H9 (cell line): Measurements from ENCODE around the gene IBA57. TPM values are rescaled to one million over a fixed set of nuclear protein-coding genes. Genes with fewer than 3 reads are reported as not detected.

ENCODE experiments used
- DNase-seq: peaks from one replicate; pipeline ENCODE4 v3.0.0-alpha.2; 2017
- H2AFZ ChIP-seq: one replicate; pipeline ENCODE4 v1.6.1; 2013; ENCODE audit warnings: mild to moderate bottlenecking, low read length, control low read depth, moderate library complexity
- H2AK5ac ChIP-seq: 2 replicates; pipeline ENCODE4 v1.6.1; 2013; ENCODE audit warnings: low read length, control low read depth, mixed read lengths; ENCODE audit not compliant: insufficient read length
- H2BK120ac ChIP-seq: one replicate; pipeline ENCODE4 v1.6.1; 2013; ENCODE audit warnings: low read depth, mild to moderate bottlenecking, low read length, control low read depth, inconsistent platforms; ENCODE audit not compliant: poor library complexity, severe bottlenecking
- H2BK12ac ChIP-seq: 2 replicates; pipeline ENCODE4 v1.6.1; 2013; ENCODE audit warnings: low read length, control low read depth, mixed read lengths, low read depth; ENCODE audit not compliant: insufficient read length
- H2BK15ac ChIP-seq: 2 replicates; pipeline ENCODE4 v1.6.1; 2013; ENCODE audit warnings: low read depth, low read length, control low read depth
- H2BK20ac ChIP-seq: one replicate; pipeline ENCODE4 v1.6.1; 2013; ENCODE audit warnings: low read depth, mild to moderate bottlenecking, low read length, control low read depth, inconsistent platforms; ENCODE audit not compliant: poor library complexity, severe bottlenecking
- H2BK5ac ChIP-seq: 2 replicates; pipeline ENCODE4 v1.6.1; 2013; ENCODE audit warnings: low read length, control low read depth, mixed read lengths; ENCODE audit not compliant: insufficient read length
- H3K14ac ChIP-seq: 2 replicates; pipeline ENCODE4 v1.6.1; 2013; ENCODE audit warnings: low read length, control low read depth; ENCODE audit not compliant: insufficient read depth
- H3K18ac ChIP-seq: 2 replicates; pipeline ENCODE4 v1.6.1; 2013; ENCODE audit warnings: low read depth, mild to moderate bottlenecking, mixed read lengths, low read length, control low read depth; ENCODE audit not compliant: insufficient read length
- H3K23ac ChIP-seq: 2 replicates; pipeline ENCODE4 v1.6.1; 2013; ENCODE audit warnings: low read length, control low read depth, mixed read lengths, low read depth; ENCODE audit not compliant: insufficient read length
- H3K23me2 ChIP-seq: 2 replicates; pipeline ENCODE4 v1.6.1; 2013; ENCODE audit warnings: low read depth, mild to moderate bottlenecking, mixed read lengths, low read length, control low read depth; ENCODE audit not compliant: insufficient read length, poor library complexity, severe bottlenecking
- H3K27ac ChIP-seq: 2 replicates; pipeline ENCODE4 v1.5.1; 2013; ENCODE audit warnings: low read length, control low read depth, mixed read lengths, low read depth; ENCODE audit not compliant: insufficient read length
- H3K27me3 ChIP-seq: 2 replicates; pipeline ENCODE4 v1.6.1; 2013; ENCODE audit warnings: low read length, control low read depth, inconsistent platforms; ENCODE audit not compliant: insufficient read depth
- H3K4ac ChIP-seq: 2 replicates; pipeline ENCODE4 v1.6.1; 2013; ENCODE audit warnings: low read depth, mild to moderate bottlenecking, control low read depth, inconsistent platforms, low read length, moderate library complexity
- H3K4me1 ChIP-seq: 2 replicates; pipeline ENCODE4 v1.6.1; 2013; ENCODE audit warnings: low read length, control low read depth, inconsistent platforms; ENCODE audit not compliant: insufficient read depth
- H3K4me2 ChIP-seq: 2 replicates; pipeline ENCODE4 v1.6.1; 2013; ENCODE audit warnings: low read length, control low read depth, mixed read lengths; ENCODE audit not compliant: insufficient read length, insufficient read depth
- H3K56ac ChIP-seq: 2 replicates; pipeline ENCODE4 v1.6.1; 2013; ENCODE audit warnings: low read depth, mild to moderate bottlenecking, mixed read lengths, low read length, control low read depth; ENCODE audit not compliant: insufficient read length
- H3K79me1 ChIP-seq: 2 replicates; pipeline ENCODE4 v1.6.1; 2013; ENCODE audit warnings: low read depth, mild to moderate bottlenecking, moderate library complexity, low read length, control low read depth, inconsistent platforms; ENCODE audit not compliant: insufficient read depth, poor library complexity, severe bottlenecking
- H3K79me2 ChIP-seq: 2 replicates; pipeline ENCODE4 v1.6.1; 2013; ENCODE audit warnings: low read length, control low read depth, inconsistent platforms; ENCODE audit not compliant: insufficient read depth
- H3K9ac ChIP-seq: 2 replicates; pipeline ENCODE4 v1.6.1; 2013; ENCODE audit warnings: low read length, control low read depth, mixed read lengths; ENCODE audit not compliant: insufficient read length; ENCODE audit errors: extremely low read depth
- H3K9me3 ChIP-seq: one replicate; pipeline ENCODE4 v1.6.1; 2013; ENCODE audit warnings: low read depth, low read length, inconsistent platforms; ENCODE audit not compliant: control insufficient read depth
- H3T11ph ChIP-seq: one replicate; pipeline ENCODE4 v1.6.1; 2013; ENCODE audit warnings: mild to moderate bottlenecking, low read length, control low read depth, inconsistent platforms
- H4K20me1 ChIP-seq: one replicate; pipeline ENCODE4 v1.6.1; 2013; ENCODE audit not compliant: control insufficient read depth, insufficient read length, insufficient read depth
- H4K5ac ChIP-seq: 2 replicates; pipeline ENCODE4 v1.6.1; 2013; ENCODE audit warnings: low read depth, mild to moderate bottlenecking, mixed read lengths, low read length, control low read depth; ENCODE audit not compliant: insufficient read length
- H4K8ac ChIP-seq: replicated peaks from 2 replicates; pipeline ENCODE4 v1.6.1; 2013; ENCODE audit warnings: low read length, control low read depth, mixed read lengths, low read depth; ENCODE audit not compliant: insufficient read length
- H4K91ac ChIP-seq: 2 replicates; pipeline ENCODE4 v1.6.1; 2013; ENCODE audit warnings: low read depth, mild to moderate bottlenecking, moderate library complexity, mixed read lengths, low read length, control low read depth; ENCODE audit not compliant: insufficient read length
- H3K27ac Mint-ChIP-seq, 3 experiments: 2 replicates in 2 of 3; 3 replicates in 1 of 3; pipeline ENCODE4 v1.8.0; 2020 to 2021; ENCODE audit warnings: mixed read lengths in 3 of 3, mild to moderate bottlenecking in 1 of 3, moderate library complexity in 1 of 3
- H3K27me3 Mint-ChIP-seq: 2 replicates; pipeline ENCODE4 v1.8.0; 2021; ENCODE audit warnings: low read depth, mild to moderate bottlenecking, moderate library complexity, mixed read lengths
- H3K36me3 Mint-ChIP-seq, 3 experiments: 2 replicates in 2 of 3; 3 replicates in 1 of 3; pipeline ENCODE4 v1.8.0; 2020 to 2021; ENCODE audit warnings: low read depth in 3 of 3, mixed read lengths in 3 of 3; ENCODE audit not compliant: insufficient read depth in 1 of 3
- H3K4me1 Mint-ChIP-seq, 2 experiments: 2 replicates each; pipeline ENCODE4 v1.8.0; 2020; ENCODE audit warnings: mixed read lengths in 2 of 2
- H3K4me3 Mint-ChIP-seq, 2 experiments: 2 replicates in 1 of 2; 3 replicates in 1 of 2; pipeline ENCODE4 v1.8.0; 2020 to 2021; ENCODE audit warnings: mild to moderate bottlenecking in 2 of 2, mixed read lengths in 2 of 2, moderate library complexity in 1 of 2
- H3K9me3 Mint-ChIP-seq, 2 experiments: 2 replicates in 1 of 2; 3 replicates in 1 of 2; pipeline ENCODE4 v1.8.0; 2020; ENCODE audit warnings: mild to moderate bottlenecking in 2 of 2, mixed read lengths in 2 of 2, moderate library complexity in 1 of 2
- WGBS: extraction: QIAGEN DNeasy Blood & Tissue Kit; methylation state at CpG from one replicate; pipeline ENCODE4 v1.1.7; 2013; ENCODE audit warnings: missing lambda C conversion rate, low lambda C conversion rate, mixed read lengths; ENCODE audit not compliant: insufficient read length; ENCODE audit errors: extremely low coverage; 5-methylcytosine and 5-hydroxymethylcytosine counted together
- total RNA-seq: library from RNA; stranded (reverse); gene quantifications from 2 replicates; pipeline ENCODE4 v1.2.1, GENCODE V29; 2021
- TF ChIP-seq, protein P1 (sequence below): fragments of 200-600 bp; sonication (generic); conservative IDR thresholded peaks from 3 replicates; pipeline ENCODE4 v1.8.0; 2021; ENCODE audit warnings: antibody characterized with exemption, mild to moderate bottlenecking

The IBA57 gene
- total RNA-seq, 1 experiment from 2014 or later: 12.6 TPM

GRCh38 chr1:228123505-228123904, 42.1 kb upstream of the IBA57 start:
- H3K27ac Mint-ChIP-seq: no peak overlapping the region
- TF ChIP-seq, protein P1, sequence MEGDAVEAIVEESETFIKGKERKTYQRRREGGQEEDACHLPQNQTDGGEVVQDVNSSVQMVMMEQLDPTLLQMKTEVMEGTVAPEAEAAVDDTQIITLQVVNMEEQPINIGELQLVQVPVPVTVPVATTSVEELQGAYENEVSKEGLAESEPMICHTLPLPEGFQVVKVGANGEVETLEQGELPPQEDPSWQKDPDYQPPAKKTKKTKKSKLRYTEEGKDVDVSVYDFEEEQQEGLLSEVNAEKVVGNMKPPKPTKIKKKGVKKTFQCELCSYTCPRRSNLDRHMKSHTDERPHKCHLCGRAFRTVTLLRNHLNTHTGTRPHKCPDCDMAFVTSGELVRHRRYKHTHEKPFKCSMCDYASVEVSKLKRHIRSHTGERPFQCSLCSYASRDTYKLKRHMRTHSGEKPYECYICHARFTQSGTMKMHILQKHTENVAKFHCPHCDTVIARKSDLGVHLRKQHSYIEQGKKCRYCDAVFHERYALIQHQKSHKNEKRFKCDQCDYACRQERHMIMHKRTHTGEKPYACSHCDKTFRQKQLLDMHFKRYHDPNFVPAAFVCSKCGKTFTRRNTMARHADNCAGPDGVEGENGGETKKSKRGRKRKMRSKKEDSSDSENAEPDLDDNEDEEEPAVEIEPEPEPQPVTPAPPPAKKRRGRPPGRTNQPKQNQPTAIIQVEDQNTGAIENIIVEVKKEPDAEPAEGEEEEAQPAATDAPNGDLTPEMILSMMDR: no peak
- Histone ChIP-seq H3K14ac (no peak overlapping the region), H2BK15ac (no peak overlapping the region), H3K4ac (no peak overlapping the region), H3K4me1 (no peaks in the 10 kb centered on the region), H4K91ac (no peak overlapping the region), H3K27ac (no peak overlapping the region), H3K27me3 (peaks cover 2% of the 10 kb centered on the region; the same call in 1 of the 2 replicates), H3K56ac (no peak overlapping the region), H3K4me2 (no peak overlapping the region), H3K23me2 (no peaks in the 10 kb centered on the region), H2BK12ac (no peak overlapping the region), H4K8ac (no peak overlapping the region), H3K79me2 (no peaks in the 10 kb centered on the region), H3K23ac (no peak overlapping the region), H2BK5ac (no peak overlapping the region), H2BK120ac (no peak overlapping the region), H4K20me1 (no peaks in the 10 kb centered on the region), H3K18ac (no peak overlapping the region), H4K5ac (no peak overlapping the region), H3K79me1 (no peaks in the 10 kb centered on the region), H3T11ph (no peak overlapping the region), H3K9ac (no peak overlapping the region), H2AFZ (no peak overlapping the region), H2BK20ac (no peak overlapping the region), H3K9me3 (no peaks in the 10 kb centered on the region), H2AK5ac (no peak overlapping the region)
- peaks cover 17 to 20% of the 10 kb centered on the region in 2 experiments for H3K9me3 Mint-ChIP-seq
- H3K36me3 Mint-ChIP-seq: no peaks in the 10 kb centered on the region
- H3K4me3 Mint-ChIP-seq: no peak overlapping the region
- peaks cover 69% of the 10 kb centered on the region for H3K27me3 Mint-ChIP-seq
- WGBS: no CpG with 5 or more reads among the region's 2 CpGs
- H3K4me1 Mint-ChIP-seq: 0 out of 4 replicates have a peak, but pooled peaks cover 0 to 3% of the 10 kb centered on the region in 2 experiments
- no peak for DNase-seq
